Smooth muscle cell (in vitro differentiated cells): ENCODE data around the gene TXLNB. TPM values are rescaled to one million over a fixed set of nuclear protein-coding genes. Genes with fewer than 3 reads are reported as not detected.
A peak's percentile ranks its signal among the peaks of the same experiment; 100 is the strongest.

Experiments used
- DNase-seq: peaks from one replicate; lab custom pipeline; 2025; ENCODE audit not compliant: unreplicated experiment; lab: John Stamatoyannopoulos, UW
- H2AFZ ChIP-seq: fragments of 200-600 bp; sonication (generic); 2 replicates; pipeline ENCODE4 v1.6.0; 2016; ENCODE audit warnings: antibody characterized with exemption, low read depth, mild to moderate bottlenecking
- H3F3A ChIP-seq: fragments of 200-600 bp; sonication (generic); 2 replicates; pipeline ENCODE4 v1.6.0; 2017; ENCODE audit warnings: antibody characterized with exemption, low read depth
- H3K27ac ChIP-seq: fragments of 200-600 bp; sonication (generic); 2 replicates; pipeline ENCODE4 v1.5.1; 2016; ENCODE audit warnings: low read depth, mild to moderate bottlenecking
- H3K27me3 ChIP-seq: fragments of 200-600 bp; sonication (generic); 2 replicates; pipeline ENCODE4 v1.6.1; 2016; ENCODE audit warnings: low read depth, mild to moderate bottlenecking
- H3K36me3 ChIP-seq: fragments of 200-600 bp; sonication (generic); 2 replicates; pipeline ENCODE4 v1.5.1; 2016; ENCODE audit warnings: low read depth
- H3K4me1 ChIP-seq: fragments of 200-600 bp; sonication (generic); 2 replicates; pipeline ENCODE4 v1.5.1; 2016; ENCODE audit warnings: low read depth
- H3K4me2 ChIP-seq: fragments of 200-600 bp; sonication (generic); 2 replicates; pipeline ENCODE4 v1.6.0; 2016; ENCODE audit warnings: mild to moderate bottlenecking
- H3K4me3 ChIP-seq: fragments of 200-600 bp; sonication (generic); 2 replicates; pipeline ENCODE4 v1.5.1; 2016; ENCODE audit warnings: mild to moderate bottlenecking
- H3K79me2 ChIP-seq: fragments of 200-600 bp; sonication (generic); 2 replicates; pipeline ENCODE4 v1.6.0; 2016; ENCODE audit warnings: low read depth, mild to moderate bottlenecking
- H3K9ac ChIP-seq: fragments of 200-600 bp; sonication (generic); 2 replicates; pipeline ENCODE4 v1.6.0; 2016; ENCODE audit warnings: low read depth
- H3K9me3 ChIP-seq: fragments of 200-600 bp; sonication (generic); replicated peaks from 2 replicates; pipeline ENCODE4 v1.5.1; 2016; ENCODE audit warnings: low read depth
- H4K20me1 ChIP-seq: fragments of 200-600 bp; sonication (generic); 2 replicates; pipeline ENCODE4 v1.6.0; 2016; ENCODE audit warnings: low read depth
- WGBS: methylation state at CpG from one replicate; pipeline ENCODE4 v1.1.7; 2016; ENCODE audit warnings: low lambda C conversion rate; 5-methylcytosine and 5-hydroxymethylcytosine counted together
- polyA plus RNA-seq: library from polyadenylated mRNA; unstranded; fragments of >200 nt; fragmentation: Nextera tagmentation; extraction: Ambion mirVana; gene quantifications from 2 replicates; pipeline ENCODE4 v1.2.1, GENCODE V29; 2016
- total RNA-seq: library from RNA; depleted of rRNA; stranded (reverse); fragments of >200 nt; gene quantifications from 2 replicates; pipeline ENCODE4 v1.2.3, GENCODE V29; 2014
- TF ChIP-seq, protein P1 (sequence below): fragments of 200-600 bp; sonication (generic); IDR thresholded peaks from 2 replicates; pipeline ENCODE4 v1.5.1; 2017; ENCODE audit warnings: borderline replicate concordance, mild to moderate bottlenecking, antibody characterized with exemption; ENCODE audit not compliant: insufficient read depth, poor library complexity, severe bottlenecking

The TXLNB gene
- total and polyA plus RNA-seq, 2 experiments from 2014 or later, result not detected

DNA sequence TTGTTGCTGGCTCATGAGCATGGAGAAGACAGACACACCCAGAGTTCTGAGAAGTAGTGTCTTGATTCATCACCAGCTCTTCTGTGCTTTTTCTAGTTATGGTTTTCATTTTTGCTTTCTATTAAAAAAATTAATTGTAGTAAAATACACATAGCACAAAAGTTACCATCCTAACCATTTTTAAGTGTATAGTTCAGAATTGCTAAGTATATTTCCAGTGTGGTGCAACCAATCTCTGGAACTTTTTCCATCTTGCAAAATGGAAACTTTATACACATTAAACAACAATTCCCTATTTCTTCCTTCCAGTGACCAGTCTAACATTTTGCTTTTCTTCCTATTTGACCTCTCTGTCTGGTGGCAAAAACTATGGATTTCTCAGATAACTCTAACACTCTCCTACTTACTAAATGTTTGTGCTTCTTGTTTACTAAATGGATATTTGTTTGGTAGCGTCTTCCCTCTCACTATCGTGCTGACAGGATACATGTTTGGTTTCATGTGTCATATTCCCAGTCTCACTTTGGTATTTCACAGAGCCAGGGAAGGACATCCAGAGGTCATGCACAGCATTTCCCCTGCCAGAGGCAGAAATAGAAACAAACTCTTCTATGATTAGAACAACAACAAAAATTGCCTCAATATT, 40.6 kb downstream of the TXLNB start:
- H2AFZ ChIP-seq, result no peak overlapping the region

DNA sequence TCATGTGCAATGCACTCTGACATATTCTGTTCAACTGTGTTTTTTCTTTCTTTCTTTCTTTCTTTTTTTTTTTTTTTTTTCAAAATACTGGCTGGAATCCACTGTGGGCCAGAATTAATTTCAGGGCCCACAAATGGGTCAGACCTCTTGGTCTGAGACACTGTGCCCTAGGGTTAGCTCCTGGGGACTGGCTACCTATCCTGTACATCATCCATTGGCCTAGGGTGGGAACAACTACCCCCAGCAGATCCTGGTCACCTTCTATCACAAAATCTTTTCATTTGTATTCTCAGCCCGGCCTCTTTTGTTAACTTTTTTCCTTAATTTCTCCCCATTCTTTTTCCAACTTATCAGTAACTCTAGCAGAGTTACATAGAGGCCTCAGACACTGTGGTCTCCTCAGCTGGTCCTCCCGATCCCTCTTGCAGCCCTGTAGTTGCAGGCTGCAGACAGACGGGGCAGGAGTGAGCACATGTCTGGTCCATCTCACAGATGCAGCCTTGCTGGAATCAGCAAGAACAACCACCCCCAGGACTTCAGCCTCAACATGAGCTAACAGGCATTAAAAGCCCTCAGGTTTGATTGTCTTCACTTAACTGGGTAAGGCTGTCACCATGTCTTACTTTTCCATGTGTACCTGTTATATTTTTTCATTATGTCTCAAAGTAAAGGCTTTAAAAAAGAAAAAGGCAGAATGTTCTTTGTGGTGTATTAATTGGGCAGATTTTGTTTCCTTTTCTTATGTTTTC, 41.3 kb downstream of the TXLNB start:
- H4K20me1 ChIP-seq, result no peaks in the 10 kb centered on the region
- 33% methylated on average over 3 of the region's 3 CpGs for WGBS

More for the DNA sequence above, 40.6 kb downstream of the TXLNB start:
- no peaks in the 10 kb centered on the region for H3K79me2 ChIP-seq
- H3K4me3 ChIP-seq, result no peak overlapping the region
- H3K27ac ChIP-seq, result no peak overlapping the region
- H3K9me3 ChIP-seq, result no peaks in the 10 kb centered on the region
- H3K4me1 ChIP-seq, result no peaks in the 10 kb centered on the region
- 63% methylated on average over 2 of the region's 2 CpGs for WGBS
- no peak overlapping the region for H3K9ac ChIP-seq
- no peak for DNase-seq
- H3K27me3 ChIP-seq, result no peaks in the 10 kb centered on the region
- H4K20me1 ChIP-seq, result no peaks in the 10 kb centered on the region
- H3K36me3 ChIP-seq, result no peaks in the 10 kb centered on the region
- TF ChIP-seq, protein P1, sequence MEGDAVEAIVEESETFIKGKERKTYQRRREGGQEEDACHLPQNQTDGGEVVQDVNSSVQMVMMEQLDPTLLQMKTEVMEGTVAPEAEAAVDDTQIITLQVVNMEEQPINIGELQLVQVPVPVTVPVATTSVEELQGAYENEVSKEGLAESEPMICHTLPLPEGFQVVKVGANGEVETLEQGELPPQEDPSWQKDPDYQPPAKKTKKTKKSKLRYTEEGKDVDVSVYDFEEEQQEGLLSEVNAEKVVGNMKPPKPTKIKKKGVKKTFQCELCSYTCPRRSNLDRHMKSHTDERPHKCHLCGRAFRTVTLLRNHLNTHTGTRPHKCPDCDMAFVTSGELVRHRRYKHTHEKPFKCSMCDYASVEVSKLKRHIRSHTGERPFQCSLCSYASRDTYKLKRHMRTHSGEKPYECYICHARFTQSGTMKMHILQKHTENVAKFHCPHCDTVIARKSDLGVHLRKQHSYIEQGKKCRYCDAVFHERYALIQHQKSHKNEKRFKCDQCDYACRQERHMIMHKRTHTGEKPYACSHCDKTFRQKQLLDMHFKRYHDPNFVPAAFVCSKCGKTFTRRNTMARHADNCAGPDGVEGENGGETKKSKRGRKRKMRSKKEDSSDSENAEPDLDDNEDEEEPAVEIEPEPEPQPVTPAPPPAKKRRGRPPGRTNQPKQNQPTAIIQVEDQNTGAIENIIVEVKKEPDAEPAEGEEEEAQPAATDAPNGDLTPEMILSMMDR, result no peak
- no peaks in the 10 kb centered on the region for H3F3A ChIP-seq
- H3K4me2 ChIP-seq, result no peak overlapping the region

DNA sequence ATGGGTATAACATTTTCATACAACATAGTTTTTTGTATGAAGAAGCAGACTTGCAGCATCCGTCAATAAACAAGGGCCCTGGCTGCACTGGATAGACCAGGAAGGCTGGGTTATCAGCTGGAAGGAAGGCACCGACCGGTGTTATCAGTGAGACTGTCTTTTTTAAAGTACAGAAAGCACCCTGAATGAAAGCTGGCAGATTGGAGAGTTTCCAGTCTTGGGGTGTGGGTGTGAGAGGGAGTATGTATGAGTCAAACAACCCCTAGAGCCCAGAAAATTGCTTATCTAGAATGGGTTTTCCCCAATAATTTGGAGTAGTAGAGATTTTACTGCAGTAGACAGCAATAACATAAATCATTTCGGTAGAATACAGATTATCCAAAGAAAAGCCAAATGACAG, 42.4 kb downstream of the TXLNB start:
- DNase-seq, result no peak
- H3K4me3 ChIP-seq, result no peak overlapping the region
- H3K27ac ChIP-seq, result no peak overlapping the region
- H3K9me3 ChIP-seq, result no peaks in the 10 kb centered on the region
- 49% methylated on average over 4 of the region's 4 CpGs for WGBS
- no peak overlapping the region for H3K4me2 ChIP-seq
- H3K9ac ChIP-seq, result no peak overlapping the region
- H3K79me2 ChIP-seq, result no peaks in the 10 kb centered on the region
- no peaks in the 10 kb centered on the region for H3K4me1 ChIP-seq
- TF ChIP-seq, protein P1, result no peak
- H4K20me1 ChIP-seq, result no peaks in the 10 kb centered on the region
- no peaks in the 10 kb centered on the region for H3F3A ChIP-seq
- H3K36me3 ChIP-seq, result no peaks in the 10 kb centered on the region
- no peaks in the 10 kb centered on the region for H3K27me3 ChIP-seq
- no peak overlapping the region for H2AFZ ChIP-seq

More for the DNA sequence above, 41.3 kb downstream of the TXLNB start:
- Histone ChIP-seq H3K36me3 (no peaks in the 10 kb centered on the region), H3K9ac (no peak overlapping the region), H3K4me3 (no peak overlapping the region), H2AFZ (no peak overlapping the region), H3K4me2 (no peak overlapping the region), H3F3A (no peaks in the 10 kb centered on the region), H3K79me2 (no peaks in the 10 kb centered on the region), H3K9me3 (no peaks in the 10 kb centered on the region), H3K4me1 (no peaks in the 10 kb centered on the region), H3K27ac (no peak overlapping the region), H3K27me3 (no peaks in the 10 kb centered on the region)
- TF ChIP-seq, protein P1, result peak; percentile 61
- DNase-seq, result no peak
